A673 (cell line): ENCODE results near the gene GRAMD2A. TPM values are rescaled to one million over a fixed set of nuclear protein-coding genes. Genes with fewer than 3 reads are reported as not detected.

Source experiments
- BruUV-seq: library from RNA; stranded (reverse); fragments of 400-500 nt; replicated peaks from 2 replicates; lab custom pipeline; 2021; lab: Mats Ljungman, UMichigan
- CTCF ChIA-PET: fragments of 300-600 bp; sonication (Branson Sonifier 250); formaldehyde crosslinking; loops from one replicate; lab custom pipeline; 2022; ENCODE audit warnings: antibody characterized with exemption; lab: Charles Lee
- POLR2A ChIA-PET: fragments of 300-600 bp; sonication (Branson Sonifier 250); formaldehyde crosslinking; loops from one replicate; lab custom pipeline; 2022; ENCODE audit warnings: antibody characterized with exemption; ENCODE audit not compliant: low non-redundant PET; lab: Charles Lee
- DNase-seq: peaks from one replicate; pipeline ENCODE4 v3.0.0-alpha.2; 2015; ENCODE audit warnings: low spot score
- H3K27ac ChIP-seq: fragments of 200-600 bp; sonication (generic); 2 replicates; pipeline ENCODE4 v1.5.1; 2016; ENCODE audit warnings: mixed run types, low read depth, mild to moderate bottlenecking, mixed read lengths, antibody characterized with exemption, low read length; ENCODE audit not compliant: poor library complexity, severe bottlenecking
- H3K27me3 ChIP-seq: fragments of 200-600 bp; sonication (generic); replicated peaks from 2 replicates; pipeline ENCODE4 v1.6.1; 2017; ENCODE audit warnings: mixed run types, low read depth, mild to moderate bottlenecking, mixed read lengths, antibody characterized with exemption, low read length; ENCODE audit not compliant: insufficient read depth, poor library complexity
- H3K36me3 ChIP-seq: fragments of 200-600 bp; sonication (generic); 2 replicates; pipeline ENCODE4 v1.6.1; 2016; ENCODE audit warnings: mixed run types, mild to moderate bottlenecking, mixed read lengths, antibody characterized with exemption, low read length; ENCODE audit not compliant: insufficient read depth, poor library complexity, severe bottlenecking
- H3K4me1 ChIP-seq: fragments of 200-600 bp; sonication (generic); 2 replicates; pipeline ENCODE4 v1.6.1; 2017; ENCODE audit warnings: mixed run types, mild to moderate bottlenecking, mixed read lengths, antibody characterized with exemption, low read length; ENCODE audit not compliant: insufficient read depth, poor library complexity, severe bottlenecking
- H3K4me3 ChIP-seq: fragments of 200-600 bp; sonication (generic); 2 replicates; pipeline ENCODE4 v1.5.1; 2016; ENCODE audit warnings: low read depth, mixed run types, mild to moderate bottlenecking, mixed read lengths, low read length; ENCODE audit not compliant: poor library complexity, severe bottlenecking
- H3K9me3 ChIP-seq: fragments of 200-600 bp; sonication (generic); 2 replicates; pipeline ENCODE4 v1.6.1; 2016; ENCODE audit warnings: mixed run types, low read depth, mild to moderate bottlenecking, mixed read lengths, antibody characterized with exemption, low read length; ENCODE audit not compliant: poor library complexity, severe bottlenecking
- CTCF ChIP-seq: fragments of 300-800, 200-600 bp; sonication (generic); conservative IDR thresholded peaks from 2 replicates; pipeline ENCODE4 v1.5.1; 2017; ENCODE audit warnings: low read depth, mild to moderate bottlenecking, antibody characterized with exemption, low read length, moderate library complexity, mixed read lengths
- EZH2 ChIP-seq: fragments of 200-600 bp; sonication (generic); IDR thresholded peaks from 2 replicates; pipeline ENCODE4 v1.6.1; 2017; ENCODE audit warnings: borderline replicate concordance, low read depth, mild to moderate bottlenecking, mixed read lengths, antibody characterized with exemption, low read length; ENCODE audit not compliant: poor library complexity, severe bottlenecking
- intact Hi-C: fragments of 100-400 bp; cut with micrococcal nuclease; formaldehyde crosslinking; loops from one replicate; pipeline ENCODE4 v1.10.0; 2022; ENCODE audit not compliant: unreplicated experiment
- total RNA-seq: library from RNA; stranded (reverse); gene quantifications from 2 replicates; pipeline ENCODE4 v1.2.3, GENCODE V29; 2021

Gene GRAMD2A
- total RNA-seq, 1 experiment from 2014 or later = 0.43 TPM

- Histone ChIP-seq H3K4me3 (no peak overlapping the region), H3K27me3 (no peaks in the 10 kb centered on the region), H3K4me1 (peaks cover 1% of the 10 kb centered on the region), H3K9me3 (no peaks in the 10 kb centered on the region), H3K36me3 (no peaks in the 10 kb centered on the region), H3K27ac (no peak overlapping the region)
- intact Hi-C loops = no loop called here
- no TSS peak for BruUV-seq
- CTCF ChIA-PET = no interaction called here
- no peak for DNase-seq
- no peak for TF ChIP-seq EZH2
- TF ChIP-seq CTCF = no peak
- POLR2A ChIA-PET = no interaction called here
Measured at GRCh38 chr15:72160696-72161245, 36.8 kb downstream of the GRAMD2A start.

- intact Hi-C loops = loop anchor here (1.0 to 5.0 kb wide), 4 partner anchors 355 to 708 kb away; no protein-coding TSS in a partner anchor
- H3K27ac ChIP-seq = no peak overlapping the region
- no peak for DNase-seq
- no peaks in the 10 kb centered on the region for H3K36me3 ChIP-seq
- ChIA-PET CTCF (interaction anchor here (1.5 to 1.9 kb wide), 2 partner anchors 354 to 413 kb away, joined by 5 to 42 read pairs; no protein-coding TSS in a partner anchor), POLR2A (no interaction called here)
- no TSS peak for BruUV-seq
- peaks cover 5% of the 10 kb centered on the region for H3K4me1 ChIP-seq
- TF ChIP-seq EZH2 (no peak), CTCF (no peak)
- H3K4me3 ChIP-seq = no peak overlapping the region
- H3K9me3 ChIP-seq = no peaks in the 10 kb centered on the region
- no peaks in the 10 kb centered on the region for H3K27me3 ChIP-seq
Measured at GRCh38 chr15:72156928-72157327, 40.7 kb downstream of the GRAMD2A start.

GRCh38 chr15:72155635-72156616 lies 41.7 kb downstream of the GRAMD2A start:
- ChIA-PET POLR2A (no interaction called here), CTCF (interaction anchor here (0.5 to 1.9 kb wide), 10 partner anchors 38 to 412 kb away, joined by 3 to 42 read pairs (median 4); partner anchors contain the start of gene SENP8)
- H3K27me3 ChIP-seq = no peaks in the 10 kb centered on the region
- peaks cover 5% of the 10 kb centered on the region for H3K4me1 ChIP-seq
- H3K4me3 ChIP-seq = peak overlapping the region; percentile 50
- H3K36me3 ChIP-seq = no peaks in the 10 kb centered on the region
- no peaks in the 10 kb centered on the region for H3K9me3 ChIP-seq
- DNase-seq = peak; percentile 88
- no peak overlapping the region for H3K27ac ChIP-seq
- BruUV-seq = no TSS peak
- intact Hi-C loops = loop anchor here (1.0 to 5.0 kb wide), 4 partner anchors 354 to 707 kb away; no protein-coding TSS in a partner anchor
- TF ChIP-seq EZH2 (no peak), CTCF (peak; percentile 88)
